Loucy (cell line): ENCODE data around the gene ROR1.

Source experiments
- H2AFZ ChIP-seq: fragments of 200-600 bp; sonication (generic); 2 replicates; pipeline ENCODE4 v1.6.0; 2016; ENCODE audit warnings: antibody characterized with exemption, mild to moderate bottlenecking, low read length, moderate library complexity
- H3F3A ChIP-seq: fragments of 200-600 bp; 2 replicates; pipeline ENCODE4 v1.6.0; 2016; ENCODE audit warnings: antibody characterized with exemption, low read depth, mild to moderate bottlenecking
- H3K27me3 ChIP-seq: fragments of 200-600 bp; sonication (generic); 2 replicates; pipeline ENCODE4 v1.6.1; 2014; ENCODE audit warnings: low read length, mild to moderate bottlenecking; ENCODE audit not compliant: insufficient read depth, poor library complexity, severe bottlenecking
- H3K36me3 ChIP-seq: fragments of 200-600 bp; sonication (generic); 2 replicates; pipeline ENCODE4 v1.6.1; 2016; ENCODE audit warnings: low read length; ENCODE audit not compliant: insufficient read depth
- H3K4me1 ChIP-seq: fragments of 200-600 bp; sonication (generic); 2 replicates; pipeline ENCODE4 v1.5.1; 2014; ENCODE audit warnings: low read length, mild to moderate bottlenecking; ENCODE audit not compliant: insufficient read depth, poor library complexity, severe bottlenecking
- H3K4me2 ChIP-seq: fragments of 200-600 bp; sonication (generic); 2 replicates; pipeline ENCODE4 v1.6.0; 2014; ENCODE audit warnings: antibody characterized with exemption, low read length, low read depth, mild to moderate bottlenecking; ENCODE audit not compliant: poor library complexity, severe bottlenecking
- H3K4me3 ChIP-seq: fragments of 200-600 bp; sonication (generic); 2 replicates; pipeline ENCODE4 v1.5.1; 2014; ENCODE audit warnings: low read length, mild to moderate bottlenecking, mixed read lengths; ENCODE audit not compliant: poor library complexity, severe bottlenecking
- H3K79me2 ChIP-seq: fragments of 200-600 bp; sonication (generic); 2 replicates; pipeline ENCODE4 v1.6.1; 2014; ENCODE audit warnings: low read length; ENCODE audit not compliant: insufficient read depth
- H3K9ac ChIP-seq: fragments of 200-600 bp; sonication (generic); 2 replicates; pipeline ENCODE4 v1.6.0; 2014; ENCODE audit warnings: mild to moderate bottlenecking, low read depth, low read length, moderate library complexity; ENCODE audit not compliant: poor library complexity, severe bottlenecking
- H3K9me2 ChIP-seq: fragments of 200-600 bp; sonication (generic); replicated peaks from 2 replicates; pipeline ENCODE4 v1.6.1; 2016; ENCODE audit warnings: low read depth, low read length, mixed read lengths
- H3K9me3 ChIP-seq: fragments of 200-600 bp; sonication (generic); 2 replicates; pipeline ENCODE4 v1.6.1; 2014; ENCODE audit warnings: mild to moderate bottlenecking, antibody characterized with exemption, low read length, low read depth; ENCODE audit not compliant: insufficient read depth
- H4K20me1 ChIP-seq: fragments of 200-600 bp; sonication (generic); 2 replicates; pipeline ENCODE4 v1.6.0; 2014; ENCODE audit warnings: antibody characterized with exemption, low read length, mild to moderate bottlenecking; ENCODE audit not compliant: insufficient read depth, poor library complexity, severe bottlenecking
- CTCF ChIP-seq: fragments of 200-600 bp; sonication (generic); conservative IDR thresholded peaks from 2 replicates; pipeline ENCODE4 v1.5.1; 2014; ENCODE audit warnings: mild to moderate bottlenecking, antibody characterized with exemption, low read length
- EZH2phosphoT487 ChIP-seq: fragments of 200-600 bp; IDR thresholded peaks from 2 replicates; pipeline ENCODE4 v1.6.1; 2018; ENCODE audit warnings: antibody characterized with exemption, mild to moderate bottlenecking, moderate library complexity, borderline replicate concordance

The ROR1 gene

GRCh38 chr1:63976006-63976405, 202.2 kb downstream of the ROR1 start:
- H3K36me3 ChIP-seq = no peaks in the 10 kb centered on the region
- H3K4me1 ChIP-seq = no peaks in the 10 kb centered on the region
- no peak overlapping the region for H2AFZ ChIP-seq
- no peaks in the 10 kb centered on the region for H3F3A ChIP-seq
- TF ChIP-seq EZH2phosphoT487 (no peak), CTCF (no peak)
- no peak overlapping the region for H3K4me3 ChIP-seq
- peaks cover 98% of the 10 kb centered on the region for H3K27me3 ChIP-seq
- H3K9me3 ChIP-seq = no peaks in the 10 kb centered on the region
- H3K4me2 ChIP-seq = no peak overlapping the region
- no peaks in the 10 kb centered on the region for H4K20me1 ChIP-seq
- H3K9ac ChIP-seq = no peak overlapping the region
- H3K9me2 ChIP-seq = no peaks in the 10 kb centered on the region
- no peaks in the 10 kb centered on the region for H3K79me2 ChIP-seq

GRCh38 chr1:63977466-63977865, 203.6 kb downstream of the ROR1 start:
- no peaks in the 10 kb centered on the region for H3K36me3 ChIP-seq
- no peak overlapping the region for H3K4me2 ChIP-seq
- no peak overlapping the region for H3K4me3 ChIP-seq
- no peaks in the 10 kb centered on the region for H3K9me3 ChIP-seq
- H2AFZ ChIP-seq = no peak overlapping the region
- H3F3A ChIP-seq = no peaks in the 10 kb centered on the region
- no peak for TF ChIP-seq CTCF
- TF ChIP-seq EZH2phosphoT487 = no peak
- no peaks in the 10 kb centered on the region for H3K79me2 ChIP-seq
- H4K20me1 ChIP-seq = no peaks in the 10 kb centered on the region
- H3K4me1 ChIP-seq = no peaks in the 10 kb centered on the region
- H3K27me3 ChIP-seq = peaks cover 91% of the 10 kb centered on the region
- no peaks in the 10 kb centered on the region for H3K9me2 ChIP-seq
- no peak overlapping the region for H3K9ac ChIP-seq

GRCh38 chr1:63980740-63981407, 207.1 kb downstream of the ROR1 start:
- Histone ChIP-seq H2AFZ (no peak overlapping the region), H3K79me2 (no peaks in the 10 kb centered on the region), H3F3A (no peaks in the 10 kb centered on the region), H3K9me3 (no peaks in the 10 kb centered on the region), H3K9me2 (no peaks in the 10 kb centered on the region), H3K27me3 (peaks cover 57% of the 10 kb centered on the region), H3K4me3 (no peak overlapping the region), H3K36me3 (no peaks in the 10 kb centered on the region), H3K4me2 (no peak overlapping the region), H3K9ac (no peak overlapping the region), H4K20me1 (no peaks in the 10 kb centered on the region), H3K4me1 (peaks cover 6% of the 10 kb centered on the region)
- no peak for TF ChIP-seq CTCF
- no peak for TF ChIP-seq EZH2phosphoT487
